Omental fat pad (tissue), 4 donors: Measurements from ENCODE around the gene SALL2. TPM values are rescaled to one million over a fixed set of nuclear protein-coding genes. Genes with fewer than 3 reads are reported as not detected.

Source experiments
- ATAC-seq: fragments of 150-250 bp; one replicate; pipeline ENCODE4 v1.9.1; 2016; ENCODE audit warnings: mild to moderate bottlenecking, moderate library complexity; ENCODE audit not compliant: low FRiP score
- DNase-seq: peaks from one replicate; pipeline ENCODE4 v3.0.0-alpha.2; 2019; ENCODE audit warnings: low spot score
- CTCF ChIP-seq, 3 donors: fragments of 450-650 bp; IDR thresholded peaks; one replicate each; pipeline ENCODE4 v1.5.1; 2016 to 2017; ENCODE audit warnings: antibody characterized with exemption in 3 of 3, mild to moderate bottlenecking in 3 of 3, moderate library complexity in 2 of 3
- total RNA-seq, 4 donors: library from RNA; depleted of rRNA; stranded (reverse); fragments of >200 nt; gene quantifications; one replicate each; pipeline ENCODE4 v1.1.0, GENCODE V29; 2016

The SALL2 gene
- total RNA-seq, 4 donors from 2014 or later: 1.7 to 5.3 (median 3.9) TPM

GRCh38 chr14:21486640-21487087 is 39.5 kb downstream of the SALL2 start:
- DNase-seq (no peak), ATAC-seq (no peak)
- no peak for TF ChIP-seq CTCF (IDR thresholded peaks at IDR 0.05)

- TF ChIP-seq CTCF (IDR thresholded peaks at IDR 0.05): peak in 2 of 3 donors; percentile 99
- DNase-seq (peak; percentile 89), ATAC-seq (peak; percentile 100)
Measured at GRCh38 chr14:21476925-21477681, 49.0 kb downstream of the SALL2 start, which contains the start of the genes RAB2B and TOX4. TSS of gene RAB2B (minus strand) at chr14:21476959. CDS start at chr14:21476872, 87 bp downstream. TSS of gene TOX4 (plus strand) at chr14:21477195. CDS start at chr14:21477279, 84 bp downstream.

- peak; percentile 93 for ATAC-seq
- DNase-seq: peak; percentile 83
- TF ChIP-seq CTCF (IDR thresholded peaks at IDR 0.05): no peak
Measured at GRCh38 chr14:21476523-21476924, 49.6 kb downstream of the SALL2 start.

- no peak for DNase-seq
- no peak for TF ChIP-seq CTCF (IDR thresholded peaks at IDR 0.05)
- ATAC-seq: peak; percentile 47
Measured at GRCh38 chr14:21475767-21476522, 50.2 kb downstream of the SALL2 start.

Other genes with a start within 250 kb of the SALL2 start
- 1 to 10 TPM in 1 of 4 donors, under 1 TPM in 3; 0.19 to 1.2 (median 0.53) TPM for gene RPGRIP1, start 246.3 kb downstream of the SALL2 start, total RNA-seq
- gene SUPT16H, start 142.3 kb downstream of the SALL2 start, total RNA-seq: 10 to 100 TPM; 54.0 to 86.5 (median 60.3) TPM
- gene CHD8, start 70.2 kb downstream of the SALL2 start, total RNA-seq: 10 to 100 TPM; 40.6 to 65.6 (median 54.7) TPM
- 10 to 100 TPM; 21.3 to 30.0 (median 25.6) TPM for gene RAB2B, start 49.4 kb downstream of the SALL2 start, total RNA-seq
- gene TOX4, start 49.2 kb downstream of the SALL2 start, total RNA-seq: 10 to 100 TPM; 37.8 to 79.6 (median 56.8) TPM
- 10 to 100 TPM; 39.5 to 71.4 (median 47.4) TPM for gene METTL3, start 15.0 kb downstream of the SALL2 start, total RNA-seq
- not detected for gene OR10G3, start 53.7 kb upstream of the SALL2 start, total RNA-seq
- not detected for gene OR10G2, start 108.6 kb upstream of the SALL2 start, total RNA-seq
- not detected for gene OR4E2, start 127.5 kb upstream of the SALL2 start, total RNA-seq
- gene OR4E1, start 147.5 kb upstream of the SALL2 start, total RNA-seq: not detected